Stomach (tissue), 9 donors: ENCODE measurements around the gene BASP1. TPM values are rescaled to one million over a fixed set of nuclear protein-coding genes. Genes with fewer than 3 reads are reported as not detected.
"Not testable (repeated sequence)": the region's sequence is repeated elsewhere in the genome, so short reads cannot be mapped to it uniquely, and the experiment has no call there.

ENCODE experiments used
- DNase-seq, 2 donors: peaks; one replicate each; pipeline versions ENCODE4 v3.0.0 to v3.0.0-alpha.2; 2013 to 2019
- H3K27ac ChIP-seq, 5 donors: fragments of 200-600 bp in 4 of 5; sonication (generic) in 4 of 5; one replicate each; pipeline ENCODE4 v1.5.1; 2013 to 2019; ENCODE audit warnings: mild to moderate bottlenecking in 1 of 5, moderate library complexity in 1 of 5
- H3K27me3 ChIP-seq, 3 donors: fragments of 200-600 bp; sonication (generic); one replicate each; pipeline ENCODE4 v1.5.1; 2017 to 2019; ENCODE audit warnings: mixed run types in 1 of 3
- H3K36me3 ChIP-seq, 4 donors: fragments of 200-600 bp; sonication (generic); 1 replicate in 3 of 4; 2 replicates in 1 of 4; pipeline ENCODE4 v1.5.1; 2016 to 2019
- H3K4me1 ChIP-seq, 4 donors: fragments of 200-600 bp; sonication (generic); one replicate each; pipeline ENCODE4 v1.5.1; 2016 to 2019
- H3K4me3 ChIP-seq, 4 donors: fragments of 200-600 bp; sonication (generic) in 3 of 4; one replicate each; pipeline ENCODE4 v1.5.1; 2016 to 2019; ENCODE audit warnings: mild to moderate bottlenecking in 1 of 4
- H3K9me3 ChIP-seq, 4 donors: fragments of 200-600 bp; sonication (generic); one replicate each; pipeline ENCODE4 v1.5.1; 2016 to 2019
- EP300 ChIP-seq: sonication (generic); formaldehyde crosslinking; IDR thresholded peaks from one replicate; pipeline ENCODE4 v1.6.1; 2017; ENCODE audit warnings: antibody characterized with exemption
- POLR2A ChIP-seq, 4 donors: fragments of 450-650 bp; IDR thresholded peaks; one replicate each; pipeline ENCODE4 v1.6.1; 2016; ENCODE audit warnings: antibody characterized with exemption in 4 of 4, control low read depth in 2 of 4, mild to moderate bottlenecking in 1 of 4, moderate library complexity in 1 of 4
- POLR2AphosphoS5 ChIP-seq, 3 donors: sonication (generic); formaldehyde crosslinking; IDR thresholded peaks; one replicate each; pipeline ENCODE4 v1.6.1; 2016; ENCODE audit warnings: antibody characterized with exemption in 3 of 3
- WGBS, 5 donors: extraction: QIAGEN DNeasy Blood & Tissue Kit in 3 of 5; methylation state at CpG; one replicate each; pipeline versions ENCODE4 v1.1.5 to v1.1.7; 2013 to 2018; 5-methylcytosine and 5-hydroxymethylcytosine counted together
- intact Hi-C: fragments of 100-400 bp; cut with DNase I; formaldehyde crosslinking; loops from one replicate; pipeline ENCODE4 v1.15.1; 2023; ENCODE audit warnings: low total_unique reads
- polyA plus RNA-seq, 3 donors: library from polyadenylated mRNA; stranded (reverse); fragments of 200-250 nt; gene quantifications; one replicate each; pipeline ENCODE4 v1.2.3, GENCODE V29; 2013
- total RNA-seq, 5 donors: library from RNA; depleted of rRNA; stranded (reverse); fragments of >200 nt; gene quantifications; one replicate each; pipeline versions ENCODE4 v1.1.0 to v1.2.3, GENCODE V29; 2014 to 2016
- TF ChIP-seq, protein P1 (sequence below), 7 experiments: fragments of 450-650 bp in 4 of 7; fragments of 200-600 bp in 3 of 7; sonication (generic) in 3 of 7; IDR thresholded peaks; one replicate each; pipeline ENCODE4 v1.5.1; 2016 to 2019; ENCODE audit warnings: antibody characterized with exemption in 7 of 7, control low read depth in 2 of 7, mild to moderate bottlenecking in 1 of 7
- donor health status: healthy with polysubstance abuse.
- donor health status: Bipolar disorder and iron deficiency.
- donor health status: healthy.

BASP1 gene
- total and polyA plus RNA-seq, 8 donors, result 4.0 to 60.8 (median 16.0) TPM

DNA sequence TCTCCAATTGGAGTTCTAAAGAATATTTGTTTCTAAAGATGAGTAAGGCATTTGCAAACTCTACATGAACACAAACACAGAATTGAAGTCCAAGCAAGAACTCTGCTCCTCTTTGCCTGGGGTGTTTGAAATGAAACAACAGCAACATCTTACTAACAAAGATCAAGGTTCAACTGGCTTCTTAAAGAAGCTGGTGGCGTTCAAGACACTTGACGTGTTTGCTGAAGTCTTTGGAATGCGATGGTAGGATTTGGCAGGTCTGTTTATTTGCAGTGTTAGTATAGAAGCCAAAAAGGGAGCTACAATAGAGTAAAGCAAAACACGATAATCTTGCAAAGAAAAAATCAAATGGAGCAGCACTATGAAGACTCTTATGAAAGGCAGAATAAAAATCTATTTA is 94.9 kb downstream of the BASP1 start:
- intact Hi-C loops, result no loop called here
- Histone ChIP-seq H3K4me3 (no peak overlapping the region), H3K36me3 (no peaks in the 10 kb centered on the region), H3K4me1 (peaks cover 0 to 10% (median 2%) of the 10 kb centered on the region in 4 donors), H3K27me3 (no peaks in the 10 kb centered on the region), H3K9me3 (no peaks in the 10 kb centered on the region), H3K27ac (no peak overlapping the region)
- no peak for DNase-seq
- 26 to 43% (median 32%) methylated on average over 4 of the region's 4 CpGs for WGBS, 5 donors
- TF ChIP-seq POLR2A (IDR thresholded peaks at IDR 0.05), result no peak

DNA sequence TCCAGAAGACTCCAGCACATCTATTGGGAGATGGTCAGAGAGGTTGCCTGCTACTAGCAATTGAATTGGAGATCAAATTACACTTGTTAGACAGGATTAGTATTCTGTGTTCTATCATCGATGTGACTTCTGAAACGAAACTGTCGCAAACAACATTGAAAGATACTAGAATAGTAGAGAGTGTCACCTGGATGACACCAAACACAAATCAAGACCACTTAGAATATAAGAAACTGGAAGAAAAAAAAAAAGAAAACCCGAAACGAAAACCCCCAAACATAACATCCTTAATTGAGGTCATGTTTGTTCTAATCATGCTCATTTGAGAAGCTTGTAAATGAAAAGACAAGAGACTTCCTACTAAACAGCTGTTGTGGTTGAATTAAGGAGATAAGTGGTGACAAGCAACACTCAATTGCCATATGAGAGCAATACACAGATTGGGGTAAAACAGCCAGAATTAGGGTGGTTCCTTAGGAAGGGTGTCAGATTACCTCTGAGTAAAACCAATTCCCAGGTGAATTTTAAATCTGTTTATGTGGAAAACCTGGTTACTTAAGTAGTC is 97.6 kb downstream of the BASP1 start:
- H3K36me3 ChIP-seq, result no peaks in the 10 kb centered on the region
- intact Hi-C loops, result no loop called here
- H3K9me3 ChIP-seq, result no peaks in the 10 kb centered on the region
- DNase-seq, result no peak
- H3K27ac ChIP-seq, result no peak overlapping the region
- peaks cover 0 to 10% (median 3%) of the 10 kb centered on the region in 4 donors for H3K4me1 ChIP-seq
- H3K4me3 ChIP-seq, result no peak overlapping the region
- WGBS, 5 donors, result 60 to 80% (median 76%) methylated on average over 5 of the region's 5 CpGs
- no peaks in the 10 kb centered on the region for H3K27me3 ChIP-seq
- no peak for TF ChIP-seq POLR2A (IDR thresholded peaks at IDR 0.05)

DNA sequence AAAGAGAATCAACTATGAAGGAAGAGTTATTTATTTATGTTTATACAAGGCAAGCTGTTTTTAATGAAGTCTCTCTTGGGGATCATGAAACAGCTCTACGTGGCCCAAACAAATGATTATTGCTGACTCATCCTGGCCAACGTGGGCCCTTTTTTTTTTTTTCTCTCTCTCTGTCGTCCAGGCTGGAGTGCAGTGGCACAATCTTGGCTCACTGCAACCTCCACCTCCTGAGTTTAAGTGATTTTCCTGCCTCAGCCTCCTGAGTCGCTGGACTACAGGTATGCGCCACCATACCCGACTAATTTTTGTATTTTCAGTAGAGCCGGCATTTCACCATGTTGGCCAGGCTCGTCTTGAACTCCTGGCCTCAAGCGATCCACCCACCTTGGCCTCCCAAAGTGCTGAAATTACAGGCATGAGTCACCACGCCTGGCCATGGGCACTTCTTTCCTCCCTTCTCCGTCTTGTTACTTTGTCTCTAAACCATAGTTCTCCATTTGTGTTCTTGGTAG is 98.3 kb downstream of the BASP1 start:
- H3K4me1 ChIP-seq, result peaks cover 0 to 10% (median 3%) of the 10 kb centered on the region in 4 donors
- TF ChIP-seq, protein P1, sequence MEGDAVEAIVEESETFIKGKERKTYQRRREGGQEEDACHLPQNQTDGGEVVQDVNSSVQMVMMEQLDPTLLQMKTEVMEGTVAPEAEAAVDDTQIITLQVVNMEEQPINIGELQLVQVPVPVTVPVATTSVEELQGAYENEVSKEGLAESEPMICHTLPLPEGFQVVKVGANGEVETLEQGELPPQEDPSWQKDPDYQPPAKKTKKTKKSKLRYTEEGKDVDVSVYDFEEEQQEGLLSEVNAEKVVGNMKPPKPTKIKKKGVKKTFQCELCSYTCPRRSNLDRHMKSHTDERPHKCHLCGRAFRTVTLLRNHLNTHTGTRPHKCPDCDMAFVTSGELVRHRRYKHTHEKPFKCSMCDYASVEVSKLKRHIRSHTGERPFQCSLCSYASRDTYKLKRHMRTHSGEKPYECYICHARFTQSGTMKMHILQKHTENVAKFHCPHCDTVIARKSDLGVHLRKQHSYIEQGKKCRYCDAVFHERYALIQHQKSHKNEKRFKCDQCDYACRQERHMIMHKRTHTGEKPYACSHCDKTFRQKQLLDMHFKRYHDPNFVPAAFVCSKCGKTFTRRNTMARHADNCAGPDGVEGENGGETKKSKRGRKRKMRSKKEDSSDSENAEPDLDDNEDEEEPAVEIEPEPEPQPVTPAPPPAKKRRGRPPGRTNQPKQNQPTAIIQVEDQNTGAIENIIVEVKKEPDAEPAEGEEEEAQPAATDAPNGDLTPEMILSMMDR (IDR thresholded peaks at IDR 0.05), result no peak
- TF ChIP-seq POLR2AphosphoS5 (IDR thresholded peaks at IDR 0.05), result no peak
- TF ChIP-seq POLR2A (IDR thresholded peaks at IDR 0.05), result no peak
- WGBS, 5 donors, result 68 to 87% (median 79%) methylated on average over 11 of the region's 11 CpGs
- no peak for DNase-seq
- no peak overlapping the region for H3K27ac ChIP-seq
- H3K27me3 ChIP-seq, result no peaks in the 10 kb centered on the region
- H3K36me3 ChIP-seq, result no peaks in the 10 kb centered on the region
- intact Hi-C loops, result no loop called here
- no peaks in the 10 kb centered on the region for H3K9me3 ChIP-seq
- H3K4me3 ChIP-seq, result no peak overlapping the region

DNA sequence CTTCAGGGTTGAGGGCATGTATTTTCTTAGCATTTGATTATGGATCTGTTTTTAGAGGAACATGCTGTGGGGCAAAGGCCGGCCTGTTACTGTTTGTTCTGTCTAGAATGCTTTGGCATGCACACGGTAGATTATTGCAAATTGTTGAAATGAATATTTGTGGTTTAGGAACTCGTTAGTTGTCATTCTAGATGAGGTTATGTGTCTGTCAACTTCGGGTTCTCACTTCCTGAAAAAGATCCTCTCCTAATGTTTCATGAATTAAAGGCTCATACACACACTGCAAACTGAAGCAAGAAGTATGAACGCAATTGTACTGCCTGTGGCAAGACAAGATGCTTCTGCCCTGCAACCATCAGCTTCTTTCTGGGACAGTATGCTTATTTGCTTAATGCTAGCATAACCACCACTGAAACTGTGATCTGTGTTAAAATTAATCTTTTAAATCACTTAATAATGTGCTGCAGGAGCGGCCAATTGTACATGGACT is 99.6 kb downstream of the BASP1 start:
- Histone ChIP-seq H3K9me3 (no peaks in the 10 kb centered on the region), H3K27ac (peak overlapping the region in 1 of 5 donors; percentile 24), H3K36me3 (no peaks in the 10 kb centered on the region), H3K27me3 (no peaks in the 10 kb centered on the region), H3K4me1 (peaks cover 0 to 10% (median 3%) of the 10 kb centered on the region in 4 donors), H3K4me3 (no peak overlapping the region)
- peak in 1 of 2 donors; percentile 13 for DNase-seq
- 35 to 52% (median 40%) methylated on average over 6 of the region's 6 CpGs for WGBS, 5 donors
- TF ChIP-seq POLR2AphosphoS5 (IDR thresholded peaks at IDR 0.05) (no peak), POLR2A (IDR thresholded peaks at IDR 0.05) (no peak), EP300 (no peak)
- TF ChIP-seq, protein P1 (IDR thresholded peaks at IDR 0.05), result no peak
- intact Hi-C loops, result no loop called here

DNA sequence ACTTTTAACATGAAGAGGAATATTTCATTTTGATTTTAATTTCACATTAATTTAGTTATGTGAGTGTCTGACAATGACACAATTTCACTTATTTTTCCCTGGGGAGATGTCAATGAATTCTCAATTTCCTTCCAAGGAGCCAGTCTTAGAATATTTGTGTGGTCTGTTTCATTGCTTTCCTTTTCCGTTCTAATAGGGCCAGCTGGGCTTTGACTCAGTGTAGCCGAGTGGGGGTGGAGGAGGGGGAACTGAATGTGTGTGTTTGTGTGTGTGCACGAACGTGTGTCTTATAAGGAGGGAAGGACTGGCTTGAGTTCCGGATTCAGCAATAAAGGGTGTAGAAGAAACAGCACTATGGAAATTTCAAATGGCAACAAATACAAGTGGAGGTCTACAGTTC is 100.0 kb downstream of the BASP1 start:
- no peaks in the 10 kb centered on the region for H3K36me3 ChIP-seq
- no peak overlapping the region for H3K4me3 ChIP-seq
- WGBS, 5 donors, result 39 to 81% (median 57%) methylated on average over 5 of the region's 5 CpGs
- TF ChIP-seq POLR2AphosphoS5 (IDR thresholded peaks at IDR 0.05), result no peak
- TF ChIP-seq EP300, result no peak
- no peak for TF ChIP-seq POLR2A (IDR thresholded peaks at IDR 0.05)
- TF ChIP-seq, protein P1 (IDR thresholded peaks at IDR 0.05), result no peak
- no peaks in the 10 kb centered on the region for H3K9me3 ChIP-seq
- peak overlapping the region in 1 of 5 donors; percentile 16 for H3K27ac ChIP-seq
- DNase-seq, result no peak
- intact Hi-C loops, result no loop called here
- H3K27me3 ChIP-seq, result no peaks in the 10 kb centered on the region
- H3K4me1 ChIP-seq, result peaks cover 0 to 10% (median 3%) of the 10 kb centered on the region in 4 donors

DNA sequence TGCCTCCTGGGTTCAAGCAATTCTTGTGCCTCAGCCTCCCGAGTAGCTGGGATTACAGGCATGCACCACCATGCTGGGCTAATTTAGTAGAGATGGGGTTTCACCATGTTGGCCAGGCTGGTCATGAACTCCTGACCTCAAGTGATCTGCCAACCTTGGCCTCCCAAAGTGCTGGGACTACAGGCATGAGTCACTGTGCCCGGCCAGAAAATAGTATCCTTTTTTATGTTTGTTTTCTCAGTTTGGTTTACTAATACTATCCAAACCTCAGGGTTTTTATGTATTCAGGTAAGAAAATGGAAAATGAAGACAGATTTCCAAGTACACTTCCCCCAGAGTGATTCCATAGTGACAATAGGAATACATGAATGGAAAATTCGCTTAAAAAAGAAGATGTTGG is 101.7 kb downstream of the BASP1 start:
- H3K27ac ChIP-seq, H3K27me3 ChIP-seq, DNase-seq, H3K9me3 ChIP-seq, H3K4me3 ChIP-seq, H3K36me3 ChIP-seq, intact Hi-C loops: not testable (repeated sequence)
- 70 to 83% (median 77%) methylated on average over 3 of the region's 3 CpGs for WGBS, 5 donors
- H3K4me1 ChIP-seq, result peaks cover 0 to 10% (median 3%) of the 10 kb centered on the region in 4 donors
